NCI-H2171 treated with DMSO at 0.1 percent for 48 hours (cell line): ENCODE measurements around the gene CNOT6L.
"Not testable (repeated sequence)": the region's sequence is repeated elsewhere in the genome, so short reads cannot be mapped to it uniquely, and the experiment has no call there.

ENCODE experiments used
- DNase-seq: peaks from one replicate; lab custom pipeline; 2025; lab: John Stamatoyannopoulos, UW

Gene CNOT6L

GRCh38 chr4:77782102-77782835 is 36.9 kb downstream of the CNOT6L start:
- DNase-seq: no peak

DNA sequence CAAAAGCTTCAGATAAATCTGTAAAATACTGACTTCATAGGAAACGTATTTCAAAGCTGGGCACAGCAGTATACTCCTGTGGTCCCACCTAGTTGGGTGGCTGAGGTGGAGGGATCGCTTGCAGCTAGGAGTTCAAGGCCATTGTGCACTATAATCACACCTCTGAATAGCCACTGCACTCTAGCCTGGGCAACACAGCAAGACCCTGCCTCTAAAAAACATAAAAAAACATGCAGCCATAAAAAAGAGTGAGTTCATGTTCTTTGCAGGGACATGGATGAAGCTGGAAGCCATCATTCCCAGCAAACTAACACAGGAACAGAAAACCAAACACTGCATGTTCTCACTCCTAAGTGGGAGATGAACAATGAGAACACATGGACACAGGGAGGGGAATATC is 38.4 kb downstream of the CNOT6L start:
- not testable (repeated sequence) for DNase-seq

GRCh38 chr4:77777135-77777807 is 41.9 kb downstream of the CNOT6L start:
- DNase-seq: no peak

DNA sequence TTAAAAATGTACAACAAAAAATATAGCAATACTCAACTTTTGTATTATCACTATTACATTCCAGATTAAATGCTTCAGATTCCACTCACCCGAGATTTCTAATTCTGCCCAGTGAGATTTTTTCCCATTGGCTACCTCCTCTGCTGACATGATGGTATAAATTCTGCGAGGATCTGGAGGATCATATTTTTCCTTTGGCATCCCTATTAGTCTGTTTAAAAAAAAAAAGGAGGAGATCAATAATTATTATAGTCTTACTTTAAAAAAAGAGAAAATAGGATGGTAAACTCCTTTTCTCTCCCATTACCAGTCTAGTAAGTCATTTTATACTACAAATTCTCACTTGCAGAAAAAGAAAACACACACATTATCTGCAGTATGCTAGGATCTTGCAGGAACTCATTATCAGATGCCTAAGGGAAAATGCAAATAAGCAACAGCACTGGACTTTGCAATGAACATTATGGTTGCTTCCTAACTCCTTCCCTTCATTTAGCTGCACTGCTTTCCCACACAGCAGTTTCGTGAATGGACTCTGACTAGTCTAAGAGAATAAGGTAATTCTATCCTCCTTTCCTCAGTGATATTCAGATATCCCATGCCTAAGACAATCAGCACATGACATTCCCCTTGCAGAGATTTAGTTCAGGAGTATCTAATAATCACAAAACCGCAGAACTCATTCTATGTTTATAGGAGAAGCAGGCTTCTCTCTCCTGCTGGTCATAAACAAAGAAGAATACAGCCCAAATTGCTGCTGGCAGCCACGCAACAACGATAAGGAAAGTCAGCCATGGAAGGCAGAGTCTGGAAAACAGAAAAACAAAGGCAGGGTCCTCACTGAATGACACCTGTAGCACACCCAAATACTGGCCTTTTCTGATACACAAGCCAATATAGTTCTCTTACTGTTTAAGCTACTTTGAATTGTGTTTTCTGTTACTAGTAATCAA is 42.7 kb downstream of the CNOT6L start:
- no peak for DNase-seq

GRCh38 chr4:77773101-77773500 is 46.1 kb downstream of the CNOT6L start:
- DNase-seq: no peak

- DNase-seq: no peak
Measured at GRCh38 chr4:77771566-77771965, 47.6 kb downstream of the CNOT6L start.

DNA sequence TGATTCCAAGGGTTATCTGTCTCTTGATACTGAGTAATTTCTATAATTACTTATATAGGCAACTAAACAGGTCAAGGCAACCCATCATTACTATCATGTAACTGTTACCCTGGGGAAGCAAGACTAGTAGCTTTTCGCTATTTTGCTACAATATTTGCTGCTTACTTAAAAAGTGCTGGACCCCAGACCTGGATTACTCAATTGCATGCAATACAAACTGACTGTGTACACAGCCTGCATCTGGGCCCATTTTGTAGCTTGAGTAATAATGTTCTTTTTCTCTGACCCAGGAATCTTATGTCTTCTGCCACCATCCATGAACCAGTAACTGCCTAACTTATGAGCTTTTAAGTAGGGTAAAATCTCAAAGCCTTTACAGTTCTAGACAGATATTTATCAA is 53.4 kb downstream of the CNOT6L start:
- no peak for DNase-seq

- no peak for DNase-seq
Measured at GRCh38 chr4:77762531-77762930, 56.6 kb downstream of the CNOT6L start.

GRCh38 chr4:77761595-77761994 is 57.6 kb downstream of the CNOT6L start:
- DNase-seq: no peak

DNA sequence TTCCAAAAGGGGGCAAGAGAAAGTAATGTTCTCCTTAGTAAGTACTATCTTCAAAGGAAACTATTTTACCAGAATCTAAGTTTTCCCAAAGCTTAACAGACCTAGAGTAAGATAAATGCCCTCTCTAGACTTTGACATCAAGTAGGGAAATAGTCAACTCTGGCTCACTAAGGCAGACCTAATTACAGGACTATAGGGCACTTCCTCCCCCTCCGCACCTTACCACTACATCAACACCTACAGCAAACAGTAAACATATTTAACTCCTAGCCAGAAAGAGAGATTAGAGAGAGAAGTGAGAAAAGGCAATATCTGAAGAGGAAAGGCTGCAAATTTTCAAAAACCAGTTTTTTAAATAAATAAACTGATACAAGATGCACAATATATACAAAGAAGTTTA is 60.4 kb downstream of the CNOT6L start:
- no peak for DNase-seq

- DNase-seq: no peak
Measured at GRCh38 chr4:77751764-77752163, 67.4 kb downstream of the CNOT6L start.

GRCh38 chr4:77745792-77746191 is 73.4 kb downstream of the CNOT6L start:
- DNase-seq: no peak

DNA sequence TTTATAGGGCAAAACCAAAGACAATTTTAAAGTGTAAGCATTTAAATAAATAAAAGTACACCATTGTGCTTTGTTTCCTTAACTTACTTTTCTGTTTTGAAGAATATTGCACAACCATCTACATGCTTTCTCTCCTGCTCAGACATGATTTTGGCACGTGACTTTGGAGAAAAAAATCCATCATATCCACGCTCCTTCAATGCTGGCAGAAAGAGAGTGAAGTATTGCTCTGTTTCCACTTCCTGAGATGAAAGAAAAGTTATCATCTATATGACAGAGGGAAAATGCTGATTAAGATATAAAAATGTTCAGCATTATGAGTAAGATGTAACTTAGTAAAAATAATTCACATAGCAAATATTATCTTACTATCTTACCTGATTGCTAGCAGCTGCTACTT is 77.1 kb downstream of the CNOT6L start:
- no peak for DNase-seq

GRCh38 chr4:77740480-77740879 is 78.7 kb downstream of the CNOT6L start:
- DNase-seq: no peak

- no peak for DNase-seq
Measured at GRCh38 chr4:77734928-77735327, 84.2 kb downstream of the CNOT6L start.

DNA sequence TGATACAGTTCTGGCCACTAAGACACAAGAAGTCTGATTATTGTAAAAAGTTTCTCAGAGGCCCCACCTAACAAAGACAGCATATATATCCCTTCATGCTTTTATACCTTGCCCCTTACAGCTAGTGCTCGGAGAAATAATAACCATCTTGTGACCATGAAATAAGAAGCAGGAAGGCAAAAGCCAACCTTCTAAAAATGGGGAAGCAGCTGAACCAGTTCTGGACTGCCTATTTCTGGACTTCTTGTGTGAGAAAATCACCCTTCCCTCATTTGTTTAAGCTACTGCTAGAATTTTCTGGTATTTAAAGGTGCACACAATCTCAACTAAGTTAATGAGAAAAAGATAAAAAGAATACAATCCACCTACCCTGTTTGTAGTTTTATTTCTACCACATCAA is 87.5 kb downstream of the CNOT6L start:
- DNase-seq: no peak

DNA sequence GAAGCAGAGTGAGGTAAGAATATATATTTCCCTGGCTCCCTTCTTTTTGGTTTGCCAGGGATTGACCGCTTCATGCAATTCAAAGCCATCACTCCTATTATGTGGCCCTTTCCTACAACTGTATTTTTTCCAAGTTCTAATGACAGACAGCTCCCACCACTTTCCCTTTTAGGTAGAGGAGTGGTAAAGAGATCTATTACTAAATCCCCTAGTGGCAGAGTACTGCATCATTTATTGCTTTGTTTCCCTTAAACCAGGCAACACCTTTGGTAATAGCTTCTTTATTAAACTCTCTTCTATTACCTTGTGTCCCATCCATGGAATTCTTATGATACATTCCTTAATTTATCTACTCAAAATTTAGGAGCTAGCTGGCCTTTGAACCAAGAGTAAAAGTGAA is 90.7 kb downstream of the CNOT6L start:
- no peak for DNase-seq

GRCh38 chr4:77721073-77721472 is 98.1 kb downstream of the CNOT6L start:
- no peak for DNase-seq

- DNase-seq: not testable (repeated sequence)
Measured at GRCh38 chr4:77718500-77718899, 100.7 kb downstream of the CNOT6L start.

DNA sequence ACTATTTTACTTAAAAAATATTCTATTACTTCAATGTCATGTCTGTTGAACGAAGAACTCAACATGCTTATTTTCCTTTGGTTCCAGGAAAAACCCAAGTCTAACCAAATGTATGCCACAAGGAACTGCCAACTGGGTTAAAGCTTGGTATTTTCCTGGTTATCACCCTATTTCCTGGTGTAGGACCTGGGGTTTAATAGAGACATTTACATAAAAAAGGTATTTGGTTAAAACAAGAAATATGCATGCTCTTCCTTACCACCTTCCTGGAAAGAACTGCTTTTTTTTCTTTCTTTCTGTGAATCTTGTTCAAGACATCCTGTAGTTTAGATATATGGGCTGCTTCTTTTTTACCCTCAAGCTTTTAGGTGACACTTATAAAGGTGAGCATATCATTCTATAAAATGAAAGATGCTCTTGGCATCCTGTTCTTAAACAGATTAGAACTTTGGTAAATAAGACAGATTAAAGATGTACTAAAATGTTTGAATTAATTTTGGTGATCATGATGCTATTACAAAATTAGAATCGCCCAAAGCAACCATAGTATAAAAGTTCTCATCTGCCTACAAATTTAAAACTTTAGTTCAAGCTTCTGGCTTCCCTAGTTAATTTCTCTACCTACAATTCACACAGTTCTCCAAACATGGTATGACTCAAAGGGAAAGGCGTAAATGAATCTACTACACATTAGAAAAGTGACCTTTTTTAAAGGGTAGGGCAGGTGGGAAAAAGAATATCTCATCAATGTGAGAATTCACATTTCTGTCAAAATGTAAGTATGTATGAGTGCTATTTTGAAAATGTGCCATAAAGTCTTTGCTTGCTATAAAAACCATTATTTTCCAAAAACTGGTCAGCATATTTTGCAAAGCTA is 103.5 kb downstream of the CNOT6L start:
- DNase-seq: no peak

GRCh38 chr4:77714514-77714913 is 104.7 kb downstream of the CNOT6L start:
- DNase-seq: no peak

- no peak for DNase-seq
Measured at GRCh38 chr4:77713884-77714283, 105.3 kb downstream of the CNOT6L start.
